GM19455 (cell line): ENCODE measurements around the gene PRSS56.

ENCODE experiments used
- ATAC-seq: cut with Tn5 transposase; IDR thresholded peaks from one replicate; pipeline ENCODE4 v1.9.1; 2021; ENCODE audit not compliant: unreplicated experiment

Gene PRSS56

DNA sequence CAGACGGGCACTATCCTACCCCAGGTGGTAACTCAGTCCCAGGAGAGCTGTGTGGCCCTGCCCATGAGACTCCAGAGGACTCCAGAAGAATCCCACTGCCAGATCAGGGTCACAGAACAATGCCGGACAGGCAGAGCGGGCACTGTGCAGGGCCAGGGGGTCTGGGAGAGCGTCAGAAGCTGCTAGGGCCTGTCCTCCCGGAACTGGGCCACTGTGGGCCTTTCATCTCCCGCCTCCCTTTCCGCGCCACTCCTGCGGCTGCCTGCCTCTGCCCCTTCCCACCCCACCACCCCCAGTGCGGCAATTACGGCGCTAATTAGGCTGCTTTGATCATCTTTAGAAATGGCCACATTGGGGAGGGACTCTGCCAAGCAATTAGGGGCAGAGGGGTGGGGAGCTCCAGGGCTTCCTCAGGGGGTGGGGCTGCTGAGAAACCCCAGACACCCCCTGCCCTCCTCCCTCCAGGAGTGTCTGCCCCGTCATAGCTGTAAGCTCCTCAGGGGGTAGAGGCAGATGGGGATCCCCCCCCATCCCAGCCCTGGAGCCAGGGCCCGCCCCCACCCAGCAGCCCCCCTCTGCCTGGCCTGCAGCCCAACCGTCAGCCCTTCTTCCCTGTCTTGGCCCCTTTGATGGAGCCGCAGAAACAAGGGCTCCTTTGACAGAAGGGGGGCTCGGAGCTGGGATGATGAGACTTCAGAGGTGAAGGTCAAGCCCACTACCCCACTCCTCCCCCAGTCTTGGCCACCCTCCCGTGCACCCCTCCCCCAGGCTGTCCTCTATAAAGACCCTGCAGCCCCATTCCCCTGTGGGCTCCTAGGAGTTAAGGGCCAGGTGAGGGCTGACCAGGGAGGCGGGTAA, at the start of gene PRSS56:
TSS of gene PRSS56 (plus strand) at position 808 of the 858 bp plus-strand sequence. CDS start 211 bp downstream, outside the sequence.
- ATAC-seq: no peak

DNA sequence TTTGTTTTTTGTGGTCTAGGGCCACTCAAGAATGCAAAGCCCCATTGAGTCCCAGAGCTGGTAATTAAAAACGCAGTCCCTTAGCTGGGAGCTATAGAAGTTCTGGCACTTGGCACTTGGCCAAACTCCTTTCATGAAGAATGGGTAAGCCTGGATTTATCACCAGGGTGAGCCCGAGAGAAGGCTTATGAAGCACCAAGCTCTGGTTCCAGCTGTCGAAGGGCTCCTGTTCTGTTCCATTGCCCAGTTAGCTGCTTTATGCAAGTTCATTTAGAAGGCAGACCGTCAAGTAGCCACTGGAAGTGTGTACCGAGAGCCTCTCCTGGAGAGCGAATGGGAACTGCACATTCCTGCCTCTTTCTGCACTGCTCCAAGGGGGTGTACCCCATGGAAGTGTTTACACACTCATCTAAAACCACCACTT, 46.7 kb upstream of the PRSS56 start:
- no peak for ATAC-seq

DNA sequence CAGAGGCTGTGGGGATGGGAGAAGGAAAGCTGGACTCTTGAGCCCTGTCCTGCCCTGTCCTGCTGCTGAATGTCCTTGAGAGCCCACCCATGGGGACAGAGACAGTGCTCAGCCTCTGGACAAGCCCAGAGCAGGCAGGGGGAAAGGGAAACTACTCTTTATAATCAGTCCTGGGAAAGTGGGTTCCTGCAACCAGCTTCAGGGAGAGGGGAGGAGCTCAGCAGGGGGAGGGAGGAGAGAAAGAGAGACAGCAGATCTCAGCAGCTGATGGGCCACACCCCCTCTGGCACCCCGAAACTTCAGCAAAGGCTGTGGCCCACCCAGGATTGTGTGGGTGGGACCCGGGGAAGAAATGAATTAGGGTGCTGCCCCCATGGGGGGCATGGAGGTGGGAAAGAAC, 44.1 kb upstream of the PRSS56 start:
- ATAC-seq: no peak

DNA sequence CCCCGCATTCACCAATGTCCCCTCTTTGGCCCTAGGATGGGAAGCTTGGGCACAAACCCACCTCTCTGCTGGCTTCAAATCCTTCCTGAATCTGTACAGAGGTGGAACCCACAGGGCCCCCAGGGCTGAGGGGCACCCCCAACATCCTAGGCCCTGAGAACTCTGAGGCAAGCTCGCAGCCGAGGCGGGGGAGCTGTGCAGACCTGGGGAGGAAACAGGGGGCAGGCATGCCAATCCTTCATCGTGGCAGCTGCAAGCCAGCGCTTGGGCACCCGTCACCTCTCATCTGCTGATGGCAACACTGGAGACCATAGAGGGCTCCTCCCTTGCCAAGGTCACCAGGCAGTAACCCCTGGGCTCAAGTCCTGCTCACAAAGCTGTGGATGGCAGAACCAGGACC, 43.4 kb upstream of the PRSS56 start:
- no peak for ATAC-seq

DNA sequence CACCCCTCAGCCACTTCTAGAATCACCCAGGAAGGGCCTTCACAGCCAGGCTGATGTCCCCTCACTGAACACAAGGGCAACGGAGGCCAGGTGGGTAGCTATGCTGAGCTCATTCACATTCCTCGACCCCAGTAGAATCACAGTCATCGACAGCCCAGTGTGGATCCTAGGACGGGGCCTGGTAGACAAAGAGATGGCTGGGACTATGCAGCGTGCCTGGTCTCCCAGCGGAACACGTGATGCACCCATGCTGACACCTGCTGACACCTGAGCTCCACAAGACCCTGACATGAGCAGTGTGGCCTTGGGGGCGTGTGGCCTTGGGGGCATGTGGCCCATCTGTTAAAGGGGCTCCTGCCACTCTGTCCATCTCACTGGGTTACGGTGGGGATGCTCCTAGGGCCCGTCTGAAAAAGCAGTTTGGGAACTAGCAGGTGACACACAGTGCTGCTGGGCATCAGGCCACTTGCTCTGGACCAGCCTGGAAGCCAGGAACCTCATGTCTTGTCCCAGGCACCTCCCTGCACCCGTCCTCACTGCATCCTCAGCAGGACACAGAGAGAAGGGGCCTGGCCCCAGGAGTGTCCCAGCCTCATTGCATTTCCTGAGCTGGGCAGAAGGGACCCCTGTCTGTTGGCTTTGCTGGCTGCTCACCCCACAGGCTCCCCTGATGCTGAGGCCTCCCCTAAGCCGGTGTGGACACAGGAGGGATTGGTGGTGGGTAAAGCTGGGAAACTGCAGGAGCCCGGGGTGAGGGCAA, 42.3 kb upstream of the PRSS56 start:
- no peak for ATAC-seq

DNA sequence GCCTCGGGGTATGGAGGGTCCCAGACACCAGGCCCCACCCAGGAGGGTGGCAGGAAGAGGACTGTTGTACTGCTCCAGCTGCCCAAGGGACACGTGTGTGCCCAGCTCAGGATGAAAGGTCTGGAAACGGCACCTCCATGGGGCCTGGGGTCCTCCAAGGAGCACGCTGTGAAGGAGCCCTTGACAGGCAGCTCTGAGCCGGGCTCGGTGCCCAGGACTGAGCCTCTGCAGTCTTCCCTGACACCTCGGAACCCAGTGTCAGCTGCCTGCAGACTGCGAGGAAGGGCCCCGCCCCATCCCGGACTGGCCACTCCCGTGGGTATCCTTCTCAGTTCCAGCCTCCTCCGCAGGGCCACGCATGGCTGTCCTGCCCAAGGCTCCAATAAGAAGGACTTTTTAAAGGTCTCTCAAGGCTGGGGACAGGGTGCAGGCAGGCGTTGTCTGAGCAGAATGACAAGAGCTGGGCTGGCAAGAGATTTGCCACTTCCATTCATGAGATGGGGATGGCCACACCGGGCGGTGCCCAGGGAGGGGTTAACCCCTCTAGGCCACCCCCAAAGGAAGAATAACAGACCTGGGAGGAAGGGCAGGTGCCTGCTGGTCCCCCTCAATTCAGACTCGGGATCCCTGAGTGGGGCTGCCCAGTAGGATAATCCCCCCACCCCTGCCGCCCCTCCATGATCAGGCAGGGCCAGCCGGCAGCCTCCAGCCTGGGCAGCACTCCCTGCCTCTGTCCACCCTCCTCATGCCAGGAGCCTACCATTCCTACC, 41.4 kb upstream of the PRSS56 start:
- ATAC-seq: no peak

DNA sequence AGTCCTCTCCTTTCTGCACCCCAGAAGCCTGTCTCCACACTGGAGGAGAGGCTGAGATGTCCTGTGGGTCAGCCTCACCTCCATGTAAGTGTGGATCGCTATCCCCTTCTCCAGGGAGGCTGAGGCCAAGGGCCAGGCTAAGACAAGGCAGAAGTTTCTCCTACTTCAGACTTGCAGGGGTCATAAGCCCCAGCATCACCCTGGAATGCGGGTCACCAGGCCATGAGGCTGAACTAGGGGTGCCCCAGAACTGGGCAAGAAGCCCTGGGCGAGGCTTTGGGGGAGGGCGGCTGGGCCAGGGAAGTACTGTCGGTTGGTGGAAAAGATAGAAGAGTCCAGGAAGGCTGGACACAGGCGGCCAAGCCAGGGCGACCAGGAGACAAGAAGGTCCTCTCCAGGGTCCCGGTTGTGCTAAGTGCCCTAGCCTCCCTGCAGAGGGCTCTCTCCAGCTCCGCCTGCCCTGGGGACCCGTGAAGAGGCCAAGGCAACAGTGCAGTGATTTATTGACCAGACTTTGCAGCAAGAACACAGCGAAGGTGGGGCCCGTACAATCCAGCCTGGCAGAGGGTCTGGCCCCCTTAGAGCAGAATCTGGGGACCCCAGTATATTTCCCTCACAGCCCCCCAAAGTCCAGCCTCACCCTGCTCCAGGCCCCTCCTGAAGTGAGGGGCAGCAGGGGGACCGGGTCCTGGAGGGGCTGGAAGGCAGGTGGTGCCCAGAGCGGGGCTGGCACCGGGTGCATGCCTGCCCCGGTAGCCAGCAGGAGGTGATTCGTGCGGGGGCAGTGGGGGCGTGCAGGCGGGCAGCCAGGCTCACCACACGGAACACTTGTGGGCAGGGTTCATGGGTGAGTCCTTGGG, 40.6 kb upstream of the PRSS56 start:
- no peak for ATAC-seq

DNA sequence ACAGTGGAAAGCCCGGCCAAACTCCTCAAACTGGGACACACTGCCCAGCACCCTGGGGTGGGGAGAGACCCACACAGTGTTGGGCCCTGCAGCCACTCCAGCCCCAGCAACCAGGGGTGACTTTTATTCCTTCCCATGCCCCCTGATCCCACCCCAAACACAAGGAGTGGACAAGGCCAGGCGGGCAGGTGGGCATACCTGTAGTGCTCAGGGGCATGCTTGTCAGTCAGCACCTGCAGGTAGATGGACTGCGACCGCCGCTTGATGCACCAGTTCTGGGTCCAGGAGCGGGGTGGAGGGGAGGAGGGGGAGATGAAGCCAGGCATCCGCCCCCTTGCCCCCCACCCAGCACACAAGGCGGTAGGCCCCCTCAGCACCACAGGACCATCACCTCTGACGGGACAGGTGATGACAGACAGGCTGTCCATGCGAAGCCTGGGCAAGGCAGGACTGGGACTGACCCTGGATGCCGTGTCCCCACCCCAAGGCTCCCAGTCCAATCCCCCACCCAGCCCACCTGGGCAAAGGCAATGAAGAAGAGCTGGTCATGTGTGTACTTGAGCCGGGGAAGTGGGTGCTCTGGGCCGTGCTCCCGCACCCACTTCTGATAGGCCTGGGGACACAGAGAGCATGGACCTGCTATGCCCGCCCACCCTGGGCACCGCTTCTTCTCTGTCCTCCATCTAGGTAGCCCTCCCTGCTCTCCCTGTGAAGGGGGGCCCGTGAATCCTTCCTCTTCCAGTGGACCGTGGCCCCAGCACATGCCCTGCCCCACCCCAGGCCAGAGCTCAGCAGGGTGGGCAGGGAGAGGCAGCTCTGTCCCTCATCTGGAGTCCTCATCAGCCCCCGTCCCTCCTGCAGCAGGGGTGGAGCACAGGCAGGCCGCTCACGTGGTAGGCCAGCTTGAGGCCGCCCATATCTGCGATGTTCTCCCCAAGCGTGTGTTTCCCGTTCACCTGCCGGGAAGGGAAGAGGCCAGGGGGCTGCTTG, 39.7 kb upstream of the PRSS56 start:
- no peak for ATAC-seq

DNA sequence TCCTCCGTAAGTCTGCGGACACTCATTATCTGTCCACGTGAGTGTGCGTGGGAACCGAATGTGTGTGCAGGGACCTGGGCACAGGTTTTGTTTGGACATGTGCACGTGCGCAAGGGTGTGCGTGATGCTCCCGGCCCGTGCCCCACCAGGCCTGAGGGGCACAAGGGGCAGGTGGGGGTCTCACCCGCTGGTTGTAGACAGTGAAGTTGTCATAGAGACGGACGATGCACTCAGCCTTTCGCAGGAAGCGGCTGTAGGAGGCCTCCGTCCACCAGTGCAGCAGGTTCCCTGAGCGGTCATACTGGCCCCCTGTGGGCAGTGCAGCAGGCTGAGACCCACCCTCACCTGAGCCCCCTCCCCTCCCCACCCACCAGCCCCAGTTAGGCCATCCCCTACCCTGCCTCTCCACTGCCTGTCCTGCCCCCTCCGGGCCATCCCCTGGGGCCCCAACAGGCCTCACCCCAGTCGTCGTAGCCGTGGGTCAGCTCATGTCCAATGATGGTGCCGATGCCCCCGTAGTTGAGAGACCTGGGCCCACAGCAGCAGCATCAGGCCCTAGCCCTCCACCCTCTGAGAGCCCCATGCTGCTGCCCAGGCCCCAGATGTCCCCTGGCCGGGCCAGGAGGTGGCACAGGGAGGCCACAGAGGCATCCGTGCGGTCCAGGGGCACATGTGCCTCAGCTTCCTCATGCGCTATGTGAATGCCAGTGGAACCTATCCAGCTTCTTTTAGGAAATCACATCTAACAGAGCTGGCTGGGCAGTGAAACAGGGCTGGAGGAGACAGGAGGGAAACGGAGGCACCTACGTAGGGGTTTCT, 38.7 kb upstream of the PRSS56 start:
- ATAC-seq: no peak

DNA sequence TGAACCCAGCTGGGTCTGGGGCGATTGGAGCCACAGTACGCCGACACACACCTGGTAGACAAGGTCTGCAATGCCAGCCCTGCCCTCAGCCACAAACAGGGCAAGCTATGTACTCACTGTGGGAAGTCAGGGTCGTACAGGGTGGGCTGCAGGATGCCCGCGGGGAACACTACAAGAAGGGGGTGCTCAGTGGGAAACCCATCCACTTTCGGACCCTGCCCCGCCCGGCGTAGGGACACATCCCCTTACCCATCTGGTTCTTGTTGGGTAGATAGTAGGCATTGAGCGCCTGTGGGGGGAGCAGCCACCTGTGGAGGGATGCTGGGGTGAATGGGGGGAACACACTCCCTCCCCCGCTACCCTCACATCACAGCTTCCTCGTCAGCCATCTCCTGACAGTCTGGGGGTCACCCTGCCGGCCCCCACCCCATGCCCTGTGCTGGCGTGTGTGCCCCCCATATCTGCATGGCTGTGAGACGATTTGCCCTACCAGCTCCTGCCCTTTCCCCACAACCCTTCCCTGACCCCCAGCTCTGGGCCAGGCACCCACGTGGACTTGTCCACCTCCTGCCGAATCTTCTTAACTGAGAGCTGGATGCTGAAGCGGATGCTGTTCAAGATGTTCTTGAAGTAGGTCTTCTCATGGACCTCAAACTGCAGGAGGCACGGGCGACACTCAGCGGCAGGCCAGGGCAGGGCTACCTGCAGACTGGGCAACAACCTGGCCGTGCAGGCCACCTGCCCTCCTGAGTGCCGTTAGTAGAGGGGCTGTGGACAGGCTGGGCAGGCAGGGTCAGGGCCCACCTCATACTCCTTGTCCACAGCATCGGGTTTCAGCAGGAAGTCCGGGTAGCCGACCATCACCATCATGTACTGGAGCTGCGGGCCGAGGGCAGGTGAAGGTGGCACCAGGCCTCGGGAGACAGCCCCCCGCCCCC, 37.6 kb upstream of the PRSS56 start:
- no peak for ATAC-seq

DNA sequence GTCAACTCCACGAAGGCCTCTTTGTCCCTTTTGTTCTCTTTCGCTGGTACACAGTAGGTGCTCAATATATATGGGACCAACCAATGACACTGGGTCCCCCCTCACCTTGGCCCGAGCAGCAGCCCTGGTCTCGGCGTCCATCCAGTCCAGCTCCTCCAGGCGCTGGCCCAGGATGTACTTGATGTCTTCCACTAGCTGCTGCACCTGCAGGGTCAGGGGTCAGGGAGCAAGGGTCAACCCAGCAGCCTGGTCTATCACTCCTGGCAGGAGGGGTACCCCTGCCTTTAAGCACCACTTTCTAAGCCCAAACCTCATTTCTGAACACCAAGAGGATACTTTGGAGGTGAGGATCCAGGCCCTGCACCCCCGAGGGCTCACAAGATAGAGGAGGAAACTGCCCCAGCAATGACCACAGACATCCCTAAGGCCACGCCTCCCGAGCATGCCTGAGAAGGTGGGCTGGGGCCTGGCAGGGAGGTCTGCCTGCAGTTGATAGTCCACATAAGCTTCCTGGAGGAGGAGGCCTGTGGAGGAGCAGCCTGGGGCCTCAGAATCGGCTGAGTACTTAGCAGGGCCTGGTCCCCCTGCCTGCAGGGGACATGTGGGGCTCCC, 36.8 kb upstream of the PRSS56 start:
- ATAC-seq: no peak

DNA sequence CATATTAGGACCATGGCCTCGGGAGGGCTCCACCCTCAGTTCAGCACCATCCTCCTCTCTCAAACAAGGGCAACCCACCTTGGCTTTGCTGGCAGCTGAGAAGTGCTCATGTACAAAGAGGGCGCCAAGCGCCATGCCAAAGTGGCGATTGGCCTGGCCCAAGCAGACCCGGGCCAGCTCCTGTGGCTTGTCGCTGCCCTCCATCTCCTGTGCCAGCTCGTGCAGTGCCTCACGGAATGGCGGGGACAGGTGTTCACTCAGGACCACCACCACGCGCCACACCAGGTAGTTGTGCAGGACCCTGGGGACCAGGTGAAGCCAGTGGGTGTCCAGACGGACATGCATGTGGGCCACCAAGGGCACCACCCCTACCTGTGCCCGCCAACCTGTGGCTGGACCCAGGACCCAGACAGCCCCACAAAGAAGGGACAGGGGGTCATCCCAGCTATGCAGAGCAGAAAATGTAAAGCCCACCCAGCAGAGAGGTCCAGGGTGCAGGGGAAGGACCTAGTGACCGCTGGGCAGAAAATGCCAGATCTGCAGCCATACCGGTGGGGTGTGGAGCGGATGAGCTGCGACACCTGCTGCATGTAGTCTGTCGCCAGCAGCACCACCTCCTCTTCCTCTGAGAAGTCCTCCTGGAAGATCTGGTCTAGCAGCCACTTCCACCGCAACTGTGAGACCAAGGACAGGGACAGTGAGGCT, 36.1 kb upstream of the PRSS56 start:
- ATAC-seq: no peak

DNA sequence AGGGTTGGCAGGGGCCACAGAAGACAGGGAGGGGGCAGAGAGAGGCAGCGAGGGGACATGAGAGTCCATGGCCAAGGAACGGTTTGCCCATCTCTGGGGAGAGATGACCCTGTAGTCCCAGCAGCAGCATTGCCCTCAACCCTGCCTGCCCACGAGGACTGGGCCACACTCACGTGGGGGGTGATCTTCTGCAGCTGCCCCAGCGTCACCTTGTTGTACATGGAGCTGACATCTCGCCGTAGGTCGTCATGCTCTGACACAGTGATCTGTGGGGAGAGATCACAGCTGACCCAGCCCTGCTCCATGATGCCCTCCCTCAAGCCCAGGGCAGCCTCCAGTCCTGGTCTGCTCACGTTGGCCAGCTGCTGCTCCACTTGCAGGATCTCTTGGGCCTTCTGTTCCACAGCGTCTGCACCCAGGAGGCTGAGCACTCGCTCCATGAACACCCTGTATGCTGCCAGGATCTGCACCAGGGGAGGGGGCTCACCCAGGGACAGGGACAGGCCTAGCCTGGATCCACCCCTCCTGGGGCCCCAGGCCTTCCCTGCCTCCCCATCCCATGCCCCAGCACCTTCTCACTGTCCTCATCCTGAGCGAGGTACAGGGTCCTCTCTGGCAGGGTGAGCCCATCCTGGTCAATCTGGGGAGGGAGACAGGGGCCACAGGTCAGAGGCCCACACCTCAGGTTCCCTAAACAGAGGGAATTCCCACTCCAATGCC, 35.4 kb upstream of the PRSS56 start:
- ATAC-seq: no peak

DNA sequence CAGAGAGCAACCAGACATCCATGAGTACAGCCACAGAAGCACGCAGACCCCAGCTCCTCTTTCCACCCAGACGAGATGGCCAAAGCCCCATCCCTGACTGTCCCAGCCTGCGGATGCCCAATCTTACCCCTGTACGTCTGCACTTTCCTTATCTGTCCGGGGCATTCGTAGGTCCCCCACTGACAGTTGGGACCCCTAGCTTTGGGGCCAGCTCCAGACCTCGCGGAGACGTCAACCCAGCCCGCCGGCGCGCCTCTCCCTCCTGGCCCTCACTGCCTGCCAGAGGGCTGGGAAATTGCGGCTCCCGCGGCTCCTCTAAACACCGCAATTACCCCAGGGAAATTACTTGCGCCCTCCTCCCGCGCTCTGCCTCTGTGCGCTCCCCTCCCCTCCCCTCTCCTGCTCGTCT, 34.8 kb upstream of the PRSS56 start:
- ATAC-seq: no peak

DNA sequence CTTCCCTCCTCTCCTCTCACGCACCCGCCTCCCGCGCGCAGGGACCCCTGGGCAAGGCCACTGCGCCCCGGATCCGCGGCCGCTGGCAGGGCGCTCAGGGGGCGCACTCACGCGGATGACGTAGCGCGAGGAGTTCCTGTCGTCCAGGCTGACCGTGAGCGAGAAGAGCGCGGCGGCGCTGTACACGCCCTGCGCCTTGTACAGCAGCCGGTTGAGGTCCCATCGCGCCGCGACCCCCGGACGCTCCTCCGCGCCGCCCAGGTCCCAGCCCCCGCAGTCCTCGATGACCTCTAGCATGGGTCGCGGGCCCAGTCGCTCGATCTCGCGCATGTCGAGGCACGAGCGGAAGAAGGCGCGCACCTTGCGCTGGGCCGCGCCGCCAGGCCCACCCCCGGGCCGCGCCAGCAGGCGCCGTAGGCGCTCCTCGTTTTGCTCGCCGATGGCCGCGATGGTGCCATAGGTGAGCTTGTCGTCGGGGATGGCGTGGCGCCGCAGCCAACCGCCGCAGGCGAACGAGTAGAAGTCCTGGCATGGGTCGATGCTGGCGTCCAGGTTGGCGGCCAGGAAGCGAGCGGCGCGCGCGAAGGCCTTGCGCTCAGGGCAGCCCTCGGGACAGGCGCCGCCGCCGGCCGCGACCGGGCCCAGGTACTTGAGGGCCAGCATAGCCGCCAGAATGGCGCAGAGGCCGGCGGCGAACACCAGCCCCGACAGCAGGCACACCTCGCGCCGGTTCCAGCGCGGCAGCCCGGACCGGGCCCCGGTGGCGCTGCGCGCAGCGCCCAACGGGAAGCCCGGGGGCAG, 34.2 kb upstream of the PRSS56 start:
- ATAC-seq: no peak
